OCI-LY1 (cell line): ENCODE measurements around the gene TOP1.
"Not testable (repeated sequence)": the region's sequence is repeated elsewhere in the genome, so short reads cannot be mapped to it uniquely, and the experiment has no call there.

Experiments
- H2AFZ ChIP-seq: fragments of 200-600 bp; sonication (generic), shearing (Covaris generic); 2 replicates; pipeline ENCODE4 v1.6.0; 2014; ENCODE audit warnings: antibody characterized with exemption, mild to moderate bottlenecking, low read length
- H3F3A ChIP-seq: fragments of 200-600 bp; sonication (generic), shearing (Covaris generic); 2 replicates; pipeline ENCODE4 v1.6.0; 2014; ENCODE audit warnings: mild to moderate bottlenecking, antibody characterized with exemption, low read length, moderate library complexity; ENCODE audit not compliant: insufficient read depth
- H3K27ac ChIP-seq: fragments of 200-600 bp; sonication (generic); 2 replicates; pipeline ENCODE4 v1.5.1; 2014; ENCODE audit warnings: low read length, mixed run types, mild to moderate bottlenecking, low read depth; ENCODE audit not compliant: poor library complexity, severe bottlenecking
- H3K27me3 ChIP-seq: fragments of 200-600 bp; sonication (generic); 2 replicates; pipeline ENCODE4 v1.6.0; 2014; ENCODE audit warnings: antibody characterized with exemption, mild to moderate bottlenecking, low read length, moderate library complexity; ENCODE audit not compliant: insufficient read depth
- H3K36me3 ChIP-seq: fragments of 200-600 bp; sonication (generic); 2 replicates; pipeline ENCODE4 v1.6.1; 2014; ENCODE audit warnings: mild to moderate bottlenecking, antibody characterized with exemption, low read length, moderate library complexity, mixed read lengths; ENCODE audit not compliant: insufficient read depth
- H3K4me1 ChIP-seq: fragments of 200-600 bp; sonication (generic); 2 replicates; pipeline ENCODE4 v1.5.1; 2014; ENCODE audit warnings: mild to moderate bottlenecking, low read length, moderate library complexity; ENCODE audit not compliant: insufficient read depth, severe bottlenecking
- H3K4me2 ChIP-seq: fragments of 200-600 bp; sonication (generic), shearing (Covaris generic); 2 replicates; pipeline ENCODE4 v1.6.1; 2014; ENCODE audit warnings: low read length
- H3K4me3 ChIP-seq: fragments of 200-600 bp; sonication (generic); 2 replicates; pipeline ENCODE4 v1.5.1; 2014; ENCODE audit warnings: low read length, low read depth, mild to moderate bottlenecking, mixed read lengths; ENCODE audit not compliant: poor library complexity, severe bottlenecking
- H3K79me2 ChIP-seq: fragments of 200-600 bp; shearing (Covaris generic); 2 replicates; pipeline ENCODE4 v1.6.1; 2016; ENCODE audit warnings: mixed run types, low read length, mixed read lengths; ENCODE audit not compliant: insufficient read depth
- H3K9ac ChIP-seq: fragments of 200-600 bp; sonication (generic), shearing (Covaris generic); 2 replicates; pipeline ENCODE4 v1.6.1; 2014; ENCODE audit warnings: mild to moderate bottlenecking, low read length, mixed read lengths
- H3K9me2 ChIP-seq: fragments of 200-600 bp; sonication (generic), shearing (Covaris generic); 2 replicates; pipeline ENCODE4 v1.6.1; 2014; ENCODE audit warnings: low read depth, mild to moderate bottlenecking, low read length, mixed read lengths
- H3K9me3 ChIP-seq: fragments of 200-600 bp; shearing (Covaris generic); 2 replicates; pipeline ENCODE4 v1.6.1; 2014; ENCODE audit warnings: low read length, mixed read lengths
- H4K20me1 ChIP-seq: fragments of 200-600 bp; sonication (generic), shearing (Covaris generic); 2 replicates; pipeline ENCODE4 v1.6.0; 2016; ENCODE audit warnings: mild to moderate bottlenecking, low read length; ENCODE audit not compliant: insufficient read depth
- EZH2 ChIP-seq: fragments of 200-600 bp; sonication (generic), shearing (Covaris generic); IDR thresholded peaks from 2 replicates; pipeline ENCODE4 v1.8.0; 2017; ENCODE audit warnings: borderline replicate concordance, mixed run types, mild to moderate bottlenecking, antibody characterized with exemption, low read length, moderate library complexity, mixed read lengths
- TF ChIP-seq, protein P1 (sequence below): fragments of 200-600 bp; sonication (generic), shearing (Covaris generic); IDR thresholded peaks from 2 replicates; pipeline ENCODE4 v1.5.1; 2017; ENCODE audit warnings: mild to moderate bottlenecking, antibody characterized with exemption, low read length, moderate library complexity, mixed read lengths

Gene TOP1

DNA sequence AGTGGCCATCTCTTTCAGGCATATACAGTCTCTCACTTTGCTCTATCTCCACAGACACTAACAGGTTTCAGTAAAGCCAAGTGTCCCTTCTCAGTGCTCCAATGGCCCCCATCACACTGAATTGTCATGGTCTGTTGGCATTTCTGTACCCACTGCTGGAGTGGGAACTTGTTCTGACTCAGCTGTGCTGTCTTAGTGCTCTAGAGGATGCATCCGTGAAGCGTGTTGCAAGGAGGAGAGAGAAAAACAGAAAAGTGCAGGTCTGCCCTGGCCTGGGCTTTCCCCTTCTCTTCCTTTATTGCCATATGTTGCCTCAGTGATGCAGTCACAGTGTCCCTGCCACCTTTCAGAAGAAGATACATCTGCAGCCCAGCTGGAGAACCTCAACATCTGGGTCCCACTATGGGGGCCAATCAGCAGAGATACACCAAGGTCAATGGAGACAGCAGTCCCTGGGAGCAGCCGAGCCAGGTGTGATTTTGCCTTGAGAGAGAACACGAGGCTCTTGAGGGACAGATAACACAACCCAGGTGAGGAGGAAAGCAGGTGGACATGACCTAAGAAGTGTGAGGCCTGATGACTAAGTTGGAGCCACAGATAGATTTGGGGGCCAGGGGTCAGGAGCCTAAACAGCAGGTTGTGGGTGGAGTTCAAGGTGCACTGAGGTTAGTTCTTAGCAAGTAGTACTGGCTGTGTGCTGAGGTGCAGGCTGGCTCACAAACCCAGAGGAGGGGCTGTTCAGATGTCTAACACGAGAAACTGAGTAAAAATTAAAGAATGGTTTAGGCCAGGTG is 103.2 kb downstream of the TOP1 start:
- Histone ChIP-seq H3K36me3 (peaks cover 9% of the 10 kb centered on the region), H3K9me2 (no peaks in the 10 kb centered on the region), H3F3A (peaks cover 5% of the 10 kb centered on the region), H2AFZ (no peak overlapping the region), H3K4me2 (no peak overlapping the region), H3K9ac (no peak overlapping the region), H3K9me3 (no peaks in the 10 kb centered on the region), H3K4me3 (no peak overlapping the region), H3K27ac (peak overlapping the region; percentile 39), H3K27me3 (no peaks in the 10 kb centered on the region), H4K20me1 (no peaks in the 10 kb centered on the region), H3K4me1 (peaks cover 26% of the 10 kb centered on the region), H3K79me2 (no peaks in the 10 kb centered on the region)
- no peak for TF ChIP-seq EZH2
- TF ChIP-seq, protein P1, sequence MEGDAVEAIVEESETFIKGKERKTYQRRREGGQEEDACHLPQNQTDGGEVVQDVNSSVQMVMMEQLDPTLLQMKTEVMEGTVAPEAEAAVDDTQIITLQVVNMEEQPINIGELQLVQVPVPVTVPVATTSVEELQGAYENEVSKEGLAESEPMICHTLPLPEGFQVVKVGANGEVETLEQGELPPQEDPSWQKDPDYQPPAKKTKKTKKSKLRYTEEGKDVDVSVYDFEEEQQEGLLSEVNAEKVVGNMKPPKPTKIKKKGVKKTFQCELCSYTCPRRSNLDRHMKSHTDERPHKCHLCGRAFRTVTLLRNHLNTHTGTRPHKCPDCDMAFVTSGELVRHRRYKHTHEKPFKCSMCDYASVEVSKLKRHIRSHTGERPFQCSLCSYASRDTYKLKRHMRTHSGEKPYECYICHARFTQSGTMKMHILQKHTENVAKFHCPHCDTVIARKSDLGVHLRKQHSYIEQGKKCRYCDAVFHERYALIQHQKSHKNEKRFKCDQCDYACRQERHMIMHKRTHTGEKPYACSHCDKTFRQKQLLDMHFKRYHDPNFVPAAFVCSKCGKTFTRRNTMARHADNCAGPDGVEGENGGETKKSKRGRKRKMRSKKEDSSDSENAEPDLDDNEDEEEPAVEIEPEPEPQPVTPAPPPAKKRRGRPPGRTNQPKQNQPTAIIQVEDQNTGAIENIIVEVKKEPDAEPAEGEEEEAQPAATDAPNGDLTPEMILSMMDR: no peak

DNA sequence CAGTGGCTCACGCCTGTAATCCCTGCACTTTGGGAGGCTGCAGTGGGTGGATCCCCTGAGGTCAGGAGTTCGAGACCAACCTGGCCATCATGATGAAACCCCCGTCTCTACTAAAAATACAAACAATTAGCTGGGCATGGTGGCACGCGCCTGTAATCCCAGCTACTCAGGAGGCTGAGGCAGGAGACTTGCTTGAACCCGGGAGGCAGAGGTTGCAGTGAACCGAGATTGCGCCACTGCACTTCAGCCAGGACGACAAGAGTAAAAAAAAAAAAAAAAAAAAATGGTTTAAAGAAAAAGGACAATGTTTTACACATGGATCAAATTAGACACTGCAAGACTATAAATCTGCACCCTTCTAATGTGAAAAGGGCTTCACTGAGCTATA is 103.8 kb downstream of the TOP1 start:
- not testable (repeated sequence) for H2AFZ ChIP-seq, H3K27ac ChIP-seq, H3K9me2 ChIP-seq, H3K36me3 ChIP-seq, H3K4me2 ChIP-seq, H3K9me3 ChIP-seq, H3K4me3 ChIP-seq, H3K9ac ChIP-seq, H3K79me2 ChIP-seq, H3F3A ChIP-seq, H4K20me1 ChIP-seq, H3K27me3 ChIP-seq
- peaks cover 26% of the 10 kb centered on the region for H3K4me1 ChIP-seq

DNA sequence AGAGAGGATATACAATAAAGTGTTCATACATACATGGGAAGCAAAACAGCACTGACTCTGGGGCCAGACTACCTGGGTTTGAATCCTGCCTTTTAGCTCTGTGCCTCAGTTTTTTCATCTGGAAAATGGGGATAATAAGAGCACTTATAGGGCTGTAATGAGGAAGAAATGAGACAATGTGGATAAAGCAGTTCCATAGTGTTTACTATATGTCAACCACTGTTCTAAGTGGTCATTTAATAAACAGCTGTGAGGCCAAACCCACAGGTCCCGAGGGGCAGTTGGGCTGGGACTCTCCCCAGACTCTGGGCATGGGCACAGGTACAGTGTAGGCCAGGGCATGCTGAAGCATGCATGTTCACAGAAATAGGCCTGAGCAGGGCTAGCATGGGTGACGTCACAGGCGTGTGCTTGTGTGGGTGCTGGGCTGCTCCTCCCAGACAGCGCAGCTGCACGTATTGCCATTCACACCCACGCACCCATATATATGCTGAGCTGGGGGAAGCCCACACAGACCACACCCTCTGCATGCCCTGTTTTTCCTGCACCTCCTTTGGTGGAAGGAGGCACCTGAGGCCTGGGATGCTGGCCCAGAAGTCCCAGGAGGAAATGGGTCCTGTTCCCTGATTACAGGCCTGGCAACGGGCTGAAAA is 105.2 kb downstream of the TOP1 start:
- Histone ChIP-seq H2AFZ (no peak overlapping the region), H4K20me1 (no peaks in the 10 kb centered on the region), H3K4me2 (no peak overlapping the region), H3K36me3 (no peaks in the 10 kb centered on the region), H3K9ac (no peak overlapping the region; the same call in 1 of the 2 replicates), H3K9me3 (no peaks in the 10 kb centered on the region), H3K79me2 (no peaks in the 10 kb centered on the region), H3K4me3 (no peak overlapping the region), H3K27ac (peak overlapping the region; percentile 61), H3K4me1 (peaks cover 37% of the 10 kb centered on the region), H3K27me3 (no peaks in the 10 kb centered on the region), H3K9me2 (no peaks in the 10 kb centered on the region), H3F3A (peaks cover 5% of the 10 kb centered on the region)
- no peak for TF ChIP-seq EZH2

DNA sequence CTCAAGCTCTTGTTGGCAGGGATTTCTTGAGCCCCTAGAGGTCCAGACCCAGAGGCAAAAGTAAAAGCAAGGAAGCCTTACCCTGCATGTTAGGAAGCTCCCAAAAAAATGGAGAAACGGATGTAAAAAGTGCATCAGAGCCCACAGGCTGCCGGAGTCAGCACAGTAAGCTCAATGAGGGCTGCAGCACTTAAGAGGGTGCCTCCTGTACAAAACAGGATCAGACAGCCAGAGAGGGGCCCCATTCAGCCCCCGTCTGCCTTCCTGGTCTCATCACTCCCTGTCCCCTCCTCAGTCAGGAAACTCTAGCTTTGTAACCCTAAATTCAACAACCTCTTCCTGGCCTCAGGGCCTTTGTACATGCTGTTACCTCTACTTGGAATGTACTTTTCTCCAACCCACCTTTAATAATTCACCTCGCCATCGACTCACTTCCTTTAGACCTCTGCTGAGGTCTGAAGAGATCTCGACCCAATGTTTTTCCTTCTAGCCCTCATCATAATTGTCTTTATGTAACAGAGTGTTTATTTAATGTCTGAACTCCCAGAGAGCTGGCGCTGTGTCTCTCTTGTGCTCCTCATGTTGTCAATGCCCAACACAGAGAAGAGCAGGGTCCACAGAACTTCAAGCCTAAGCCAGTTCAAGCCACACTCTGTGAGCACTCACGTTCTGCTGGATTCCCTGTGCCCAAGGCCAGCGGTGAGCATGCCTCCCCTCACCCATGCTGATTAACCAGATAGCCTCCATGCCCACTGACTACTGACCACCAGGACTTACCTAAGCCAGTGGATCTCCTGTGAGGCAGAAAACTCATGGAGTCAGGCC is 106.0 kb downstream of the TOP1 start:
- H3K79me2 ChIP-seq: no peaks in the 10 kb centered on the region
- H3K9me2 ChIP-seq: no peaks in the 10 kb centered on the region
- peaks cover 5% of the 10 kb centered on the region for H3F3A ChIP-seq
- H3K4me3 ChIP-seq: no peak overlapping the region
- H3K36me3 ChIP-seq: no peaks in the 10 kb centered on the region
- H3K4me1 ChIP-seq: peaks cover 44% of the 10 kb centered on the region
- no peak overlapping the region for H3K4me2 ChIP-seq
- H3K27ac ChIP-seq: peak overlapping the region; percentile 61
- no peaks in the 10 kb centered on the region for H4K20me1 ChIP-seq
- H2AFZ ChIP-seq: no peak overlapping the region
- H3K27me3 ChIP-seq: no peaks in the 10 kb centered on the region
- H3K9ac ChIP-seq: no peak overlapping the region
- H3K9me3 ChIP-seq: no peaks in the 10 kb centered on the region
- TF ChIP-seq EZH2: no peak
- TF ChIP-seq, protein P1: no peak
